B cell (primary cell): Measurements from ENCODE around the gene TRIM46. TPM values are rescaled to one million over a fixed set of nuclear protein-coding genes. Genes with fewer than 3 reads are reported as not detected.
A peak's percentile ranks its signal among the peaks of the same experiment; 100 is the strongest.

ENCODE experiments used
- ATAC-seq: fragments of 200-7000 bp; cut with Tn5 transposase; one replicate; pipeline ENCODE4 v1.10.0; 2021; ENCODE audit warnings: low read depth, mild to moderate bottlenecking, moderate number of reproducible peaks, moderate library complexity
- CTCF ChIA-PET: fragments of 350-600 bp; sonication (Branson Sonifier 250); formaldehyde crosslinking; loops from one replicate; lab custom pipeline; 2021; ENCODE audit warnings: antibody characterized with exemption, inconsistent platforms; lab: Charles Lee
- POLR2A ChIA-PET: fragments of 350-600 bp; sonication (Branson Sonifier 250); formaldehyde crosslinking; loops from one replicate; lab custom pipeline; 2021; ENCODE audit warnings: antibody characterized with exemption; lab: Charles Lee
- DNase-seq: peaks from one replicate; pipeline ENCODE4 v3.0.0; 2013
- H2AFZ ChIP-seq: 2 replicates; pipeline ENCODE4 v1.6.1; 2012; ENCODE audit warnings: mild to moderate bottlenecking, low read depth, low read length; ENCODE audit not compliant: insufficient read depth, poor library complexity, severe bottlenecking
- H3K27ac ChIP-seq, 2 donors: 1 replicate in 1 of 2; 2 replicates in 1 of 2; pipeline ENCODE4 v1.5.1; 2012 to 2013; ENCODE audit warnings: low read length in 2 of 2, mild to moderate bottlenecking in 2 of 2, moderate library complexity in 1 of 2
- H3K27me3 ChIP-seq, 4 experiments: fragments of 200-600 bp in 1 of 4; sonication (generic) in 1 of 4; replicated peaks in 1 of 4; 1 replicate in 2 of 4; 2 replicates in 2 of 4; pipeline versions ENCODE4 v1.6.1 to v1.7.0; 2013 to 2016; ENCODE audit warnings: low read length in 3 of 4, mild to moderate bottlenecking in 2 of 4, mixed read lengths in 1 of 4, moderate library complexity in 1 of 4; ENCODE audit not compliant: insufficient read depth in 4 of 4, control insufficient read depth in 3 of 4; ENCODE audit errors: control extremely low read depth in 1 of 4
- H3K36me3 ChIP-seq, 2 experiments: replicated peaks in 1 of 2; 1 replicate in 1 of 2; 2 replicates in 1 of 2; pipeline versions ENCODE4 v1.6.1 to v1.7.1; 2013; ENCODE audit warnings: low read length in 1 of 2; ENCODE audit not compliant: insufficient read depth in 2 of 2, control insufficient read depth in 1 of 2; ENCODE audit errors: control extremely low read depth in 1 of 2, extremely low read depth in 1 of 2
- H3K4me1 ChIP-seq, 2 donors: fragments of 200-600 bp in 1 of 2; sonication (generic) in 1 of 2; 1 replicate in 1 of 2; 2 replicates in 1 of 2; pipeline versions ENCODE4 v1.5.1 to v1.6.1; 2013 to 2017; ENCODE audit warnings: low read length in 2 of 2; ENCODE audit not compliant: control insufficient read depth in 2 of 2, insufficient read depth in 2 of 2
- H3K4me2 ChIP-seq: replicated peaks from 2 replicates; pipeline ENCODE3; 2012; ENCODE audit warnings: mild to moderate bottlenecking, low read depth, low read length; ENCODE audit not compliant: poor library complexity, severe bottlenecking
- H3K4me3 ChIP-seq, 5 experiments: fragments of 200-600 bp in 1 of 5; sonication (generic) in 1 of 5; 1 replicate in 3 of 5; 2 replicates in 2 of 5; pipeline versions ENCODE4 v1.5.1 to v1.7.0; 2011 to 2016; ENCODE audit warnings: low read length in 4 of 5, mild to moderate bottlenecking in 4 of 5, low read depth in 2 of 5, control low read depth in 1 of 5, moderate library complexity in 1 of 5; ENCODE audit not compliant: insufficient read depth in 1 of 5; ENCODE audit errors: control extremely low read depth in 1 of 5, extremely low read depth in 1 of 5
- H3K79me2 ChIP-seq: fragments of 200-600 bp; sonication (generic); one replicate; pipeline ENCODE4 v1.6.0; 2016; ENCODE audit warnings: low read length; ENCODE audit not compliant: control insufficient read depth, insufficient read depth
- H3K9ac ChIP-seq: fragments of 200-600 bp; sonication (generic); 2 replicates; pipeline ENCODE4 v1.6.1; 2017; ENCODE audit warnings: mild to moderate bottlenecking, low read length, moderate library complexity
- H3K9me3 ChIP-seq, 3 donors: one replicate each; pipeline versions ENCODE4 v1.6.1 to v1.7.1; 2013; ENCODE audit warnings: low read length in 2 of 3; ENCODE audit not compliant: control insufficient read depth in 2 of 3, insufficient read depth in 1 of 3; ENCODE audit errors: control extremely low read depth in 1 of 3
- H4K20me1 ChIP-seq: 2 replicates; pipeline ENCODE4 v1.6.0; 2012; ENCODE audit warnings: mild to moderate bottlenecking, low read length; ENCODE audit not compliant: insufficient read depth, control insufficient read depth, poor library complexity, severe bottlenecking
- H3K27ac Mint-ChIP-seq: one replicate; pipeline ENCODE4 v1.8.0; 2021; ENCODE audit warnings: mixed read lengths
- H3K27me3 Mint-ChIP-seq: one replicate; pipeline ENCODE4 v1.8.0; 2021; ENCODE audit warnings: mixed read lengths
- H3K4me1 Mint-ChIP-seq: one replicate; pipeline ENCODE4 v1.8.0; 2021; ENCODE audit warnings: mixed read lengths
- H3K4me3 Mint-ChIP-seq: one replicate; pipeline ENCODE4 v1.8.0; 2021; ENCODE audit warnings: mixed read lengths
- H3K9me3 Mint-ChIP-seq: one replicate; pipeline ENCODE4 v1.8.0; 2022; ENCODE audit warnings: mixed read lengths; ENCODE audit not compliant: insufficient read depth
- CTCF ChIP-seq: fragments of 200-600 bp; IDR thresholded peaks from one replicate; pipeline ENCODE4 v1.8.0; 2022; ENCODE audit warnings: antibody characterized with exemption, mild to moderate bottlenecking
- EZH2 ChIP-seq: IDR thresholded peaks from 2 replicates; pipeline ENCODE4 v1.6.1; 2012; ENCODE audit warnings: borderline replicate concordance, low read depth, mild to moderate bottlenecking, moderate library complexity, low read length; ENCODE audit not compliant: insufficient read depth, poor library complexity, severe bottlenecking
- WGBS: methylation state at CpG from one replicate; pipeline ENCODE4 v1.1.5; 2013; ENCODE audit warnings: missing lambda C conversion rate; ENCODE audit not compliant: insufficient coverage; 5-methylcytosine and 5-hydroxymethylcytosine counted together
- intact Hi-C: fragments of 100-400 bp; cut with micrococcal nuclease; formaldehyde crosslinking; loops from one replicate; pipeline ENCODE4 v1.10.0; 2022
- polyA plus RNA-seq: library from polyadenylated mRNA; depleted of rRNA; stranded (reverse); fragments of >200 nt; gene quantifications from 2 replicates; pipeline ENCODE4 v1.2.3, GENCODE V29; 2012
- total RNA-seq, 2 donors: library from RNA; stranded (reverse); fragments of 120-200 nt in 1 of 2; gene quantifications; 1 replicate in 1 of 2; 2 replicates in 1 of 2; pipeline versions ENCODE4 v1.2.3 to v1.2.4, GENCODE V29; 2013 to 2022

Gene TRIM46
- total and polyA plus RNA-seq, 2 donors (not counting 1 experiment from before 2014, with no cell fraction given): 2.6 to 3.4 TPM

- TF ChIP-seq EZH2 (no peak), CTCF (no peak)
- peak within 1 kb of the TSS; percentile 99 for H3K9ac ChIP-seq
- no peaks in the 10 kb centered on the region for H3K27me3 ChIP-seq
- H2AFZ ChIP-seq: peak within 1 kb of the TSS; percentile 80
- no peaks in the 10 kb centered on the region for H3K9me3 ChIP-seq
- Mint-ChIP-seq H3K27ac (peak within 1 kb of the TSS; percentile 91), H3K4me1 (peaks cover 22% of the 10 kb centered on the region), H3K9me3 (no peaks in the 10 kb centered on the region), H3K4me3 (peak within 1 kb of the TSS; percentile 81), H3K27me3 (no peaks in the 10 kb centered on the region)
- H4K20me1 ChIP-seq: no peaks in the 10 kb centered on the region
- H3K4me3 ChIP-seq: peak within 1 kb of the TSS; percentile 67 to 94 (median 84)
- POLR2A ChIA-PET: interaction anchor here (0.6 to 3.7 kb wide), 6 partner anchors 12 to 293 kb away, joined by 3 to 47 read pairs (median 3); partner anchors contain the start of gene RUSC1
- H3K79me2 ChIP-seq: no peaks in the 10 kb centered on the region
- peak within 1 kb of the TSS; percentile 95 for H3K4me2 ChIP-seq
- intact Hi-C loops: loop anchor here (1.0 to 5.0 kb wide), 3 partner anchors 16 to 384 kb away; no protein-coding TSS in a partner anchor
- peaks cover 0 to 3% of the 10 kb centered on the region in 2 experiments for H3K36me3 ChIP-seq
- peak; percentile 95 for DNase-seq
- CTCF ChIA-PET: interaction anchor here (0.6 to 8.7 kb wide), 16 partner anchors 11 to 120 kb away, joined by 3 to 189 read pairs (median 8); partner anchors contain the start of genes KRTCAP2 and TRIM46
- H3K27ac ChIP-seq: peak within 1 kb of the TSS; percentile 95 to 100
- ATAC-seq: peak; percentile 79
- peaks cover 21 to 26% of the 10 kb centered on the region in 2 donors for H3K4me1 ChIP-seq
- WGBS: under 1% methylated on average over 64 of the region's 64 CpGs
Observed at GRCh38 chr1:155208541-155209311, 35.1 kb downstream of the TRIM46 start, which contains the start of gene MTX1. TSS of gene MTX1 (plus strand) at chr1:155208695. CDS start at chr1:155208805, 110 bp downstream.
